Naive B cell (primary cell): ENCODE data around the gene SEC31B. TPM values are rescaled to one million over a fixed set of nuclear protein-coding genes. Genes with fewer than 3 reads are reported as not detected.

Source experiments
- ATAC-seq, 2 donors: fragments of 150-1000 bp; cut with Tn5 transposase; 2 replicates each; pipeline ENCODE4 v1.10.0; 2021; ENCODE audit warnings: low read depth in 2 of 2, mild to moderate bottlenecking in 2 of 2, moderate library complexity in 2 of 2
- DNase-seq: peaks from one replicate; pipeline ENCODE4 v3.0.0; 2022
- H3K27ac Mint-ChIP-seq, 6 donors: one replicate each; pipeline ENCODE4 v1.8.0; 2020 to 2022; ENCODE audit warnings: mild to moderate bottlenecking in 6 of 6, mixed read lengths in 6 of 6, moderate library complexity in 5 of 6, inconsistent platforms in 2 of 6
- H3K27me3 Mint-ChIP-seq, 3 donors: one replicate each; pipeline ENCODE4 v1.8.0; 2021 to 2022; ENCODE audit warnings: mixed read lengths in 3 of 3, mild to moderate bottlenecking in 1 of 3
- H3K36me3 Mint-ChIP-seq, 2 donors: one replicate each; pipeline ENCODE4 v1.8.0; 2020 to 2022; ENCODE audit warnings: mixed read lengths in 2 of 2, inconsistent platforms in 1 of 2, mild to moderate bottlenecking in 1 of 2
- H3K4me1 Mint-ChIP-seq, 3 donors: one replicate each; pipeline ENCODE4 v1.8.0; 2020 to 2022; ENCODE audit warnings: mixed read lengths in 3 of 3, inconsistent platforms in 1 of 3, mild to moderate bottlenecking in 1 of 3, moderate library complexity in 1 of 3
- H3K4me3 Mint-ChIP-seq, 8 donors: one replicate each; pipeline ENCODE4 v1.8.0; 2020 to 2022; ENCODE audit warnings: mild to moderate bottlenecking in 8 of 8, mixed read lengths in 8 of 8, moderate library complexity in 8 of 8, inconsistent platforms in 2 of 8
- H3K9me3 Mint-ChIP-seq, 7 donors: one replicate each; pipeline ENCODE4 v1.8.0; 2020 to 2022; ENCODE audit warnings: mixed read lengths in 7 of 7, mild to moderate bottlenecking in 5 of 7, inconsistent platforms in 2 of 7, moderate library complexity in 1 of 7
- polyA plus RNA-seq, 6 donors: library from polyadenylated mRNA; unstranded; fragments of 300-500 nt; fragmentation: Illumina TruSeq; gene quantifications; one replicate each; pipeline ENCODE4 v1.2.3, GENCODE V29; 2021; ENCODE audit warnings: low read depth in 6 of 6

SEC31B gene
- polyA plus RNA-seq, 6 donors from 2014 or later = 0.55 to 1.6 (median 0.83) TPM; not detected in 1

- ATAC-seq = no peak
- Mint-ChIP-seq H3K4me1 (peaks cover 10 to 19% (median 14%) of the 10 kb centered on the region in 3 donors), H3K9me3 (peaks cover 0 to 4% (median 0%) of the 10 kb centered on the region in 7 donors), H3K4me3 (peak overlapping the region; percentile 21 to 91 (median 90)), H3K36me3 (peaks cover 7 to 9% of the 10 kb centered on the region in 2 donors), H3K27ac (peak overlapping the region in 1 of 6 donors; percentile 26), H3K27me3 (peaks cover 20 to 48% (median 36%) of the 10 kb centered on the region in 3 donors)
- no peak for DNase-seq
These were observed 36.9 kb downstream of the SEC31B start for GRCh38 chr10:100482834-100483185.

- H3K27me3 Mint-ChIP-seq = peaks cover 20 to 48% (median 36%) of the 10 kb centered on the region in 3 donors
These were observed 37.4 kb downstream of the SEC31B start for GRCh38 chr10:100482181-100482833.

GRCh38 chr10:100481462-100482081 is 38.1 kb downstream of the SEC31B start:
- H3K4me1 Mint-ChIP-seq = peaks cover 10 to 19% (median 14%) of the 10 kb centered on the region in 3 donors
- peak overlapping the region; percentile 21 to 91 (median 90) for H3K4me3 Mint-ChIP-seq
- peaks cover 0 to 4% (median 0%) of the 10 kb centered on the region in 7 donors for H3K9me3 Mint-ChIP-seq
- peak; percentile 97 to 98 for ATAC-seq
- peaks cover under 1 to 7% of the 10 kb centered on the region in 2 donors for H3K36me3 Mint-ChIP-seq
- peak overlapping the region in 3 of 6 donors; percentile 0 to 86 (median 13) for H3K27ac Mint-ChIP-seq
- H3K27me3 Mint-ChIP-seq = peaks cover 20 to 48% (median 36%) of the 10 kb centered on the region in 3 donors
- peak; percentile 92 for DNase-seq

More at GRCh38 chr10:100482181-100482833, 37.4 kb downstream of the SEC31B start:
- peak overlapping the region; percentile 21 to 91 (median 90) for H3K4me3 Mint-ChIP-seq
- H3K36me3 Mint-ChIP-seq = peaks cover 7 to 8% of the 10 kb centered on the region in 2 donors
- peak; percentile 35 to 41 for ATAC-seq
- DNase-seq = peak; percentile 43
- H3K27ac Mint-ChIP-seq = peak overlapping the region in 1 of 6 donors; percentile 29
- H3K9me3 Mint-ChIP-seq = peaks cover 0 to 4% (median 0%) of the 10 kb centered on the region in 7 donors
- H3K4me1 Mint-ChIP-seq = peaks cover 10 to 19% (median 14%) of the 10 kb centered on the region in 3 donors

- ATAC-seq (no peak), DNase-seq (no peak)
- Mint-ChIP-seq H3K9me3 (peaks cover 0 to 4% (median 0%) of the 10 kb centered on the region in 7 donors), H3K36me3 (peaks cover 0 to 7% of the 10 kb centered on the region in 2 donors), H3K4me1 (peaks cover 10 to 19% (median 14%) of the 10 kb centered on the region in 3 donors), H3K27ac (peak overlapping the region in 1 of 6 donors; percentile 41), H3K4me3 (peak overlapping the region in 1 of 8 donors; percentile 27), H3K27me3 (peaks cover 24 to 48% (median 36%) of the 10 kb centered on the region in 3 donors)
These were observed 39.7 kb downstream of the SEC31B start for GRCh38 chr10:100480002-100480401.

DNA sequence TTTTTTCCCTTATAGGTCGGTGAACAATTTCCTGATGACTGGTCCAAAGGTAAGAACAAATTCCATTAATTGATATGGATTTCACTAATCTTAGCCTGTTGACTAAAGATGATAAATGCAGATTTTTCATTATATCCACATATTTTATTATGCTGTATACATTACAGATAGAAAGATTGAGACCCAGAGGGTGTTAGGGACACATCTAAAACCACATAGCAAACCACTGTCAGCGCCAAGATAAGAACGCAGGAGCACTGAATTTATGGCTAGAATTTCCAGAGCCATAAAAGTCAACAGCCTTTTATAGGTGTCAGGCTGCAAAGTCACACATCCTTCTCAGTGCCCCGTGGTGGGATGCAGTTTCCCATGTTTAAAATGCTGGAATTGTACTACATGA is 40.6 kb downstream of the SEC31B start:
- Mint-ChIP-seq H3K27ac (no peak overlapping the region), H3K4me3 (no peak overlapping the region), H3K36me3 (peaks cover 0 to 7% of the 10 kb centered on the region in 2 donors), H3K4me1 (peaks cover 10 to 19% (median 14%) of the 10 kb centered on the region in 3 donors), H3K27me3 (peaks cover 29 to 48% (median 42%) of the 10 kb centered on the region in 3 donors), H3K9me3 (peaks cover 0 to 4% (median 0%) of the 10 kb centered on the region in 7 donors)
- ATAC-seq (no peak), DNase-seq (no peak)

GRCh38 chr10:100477970-100478369 is 41.7 kb downstream of the SEC31B start:
- Mint-ChIP-seq H3K4me1 (peaks cover 6 to 14% (median 11%) of the 10 kb centered on the region in 3 donors), H3K27ac (no peak overlapping the region), H3K27me3 (peaks cover 36 to 46% (median 41%) of the 10 kb centered on the region in 3 donors), H3K36me3 (peaks cover 0 to 7% of the 10 kb centered on the region in 2 donors), H3K4me3 (no peak overlapping the region), H3K9me3 (peaks cover 0 to 4% (median 0%) of the 10 kb centered on the region in 7 donors)
- ATAC-seq (no peak), DNase-seq (no peak)

DNA sequence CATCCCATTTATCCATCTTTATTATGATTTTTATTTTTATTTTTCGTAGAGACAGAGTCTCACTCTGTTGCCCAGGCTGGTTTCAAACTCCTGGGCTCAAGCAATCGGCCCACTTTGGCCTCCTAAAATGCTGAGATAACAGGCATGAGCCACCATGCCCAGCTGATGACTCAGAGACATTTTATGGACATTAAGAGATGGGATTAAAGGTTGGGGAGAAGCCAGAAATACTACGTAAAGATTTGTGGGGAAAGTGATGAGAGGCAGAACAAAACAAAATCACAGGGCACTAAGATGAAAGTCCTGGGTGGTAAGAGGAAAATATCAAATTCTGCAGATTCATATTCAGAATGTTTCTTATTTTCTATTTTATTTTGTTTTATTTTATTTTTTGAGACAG is 49.3 kb downstream of the SEC31B start:
- H3K27me3 Mint-ChIP-seq = peaks cover 26 to 44% (median 38%) of the 10 kb centered on the region in 3 donors
- no peaks in the 10 kb centered on the region for H3K9me3 Mint-ChIP-seq
- no peaks in the 10 kb centered on the region for H3K36me3 Mint-ChIP-seq
- ATAC-seq (no peak), DNase-seq (no peak)
- H3K4me1 Mint-ChIP-seq = no peaks in the 10 kb centered on the region
- H3K4me3 Mint-ChIP-seq = no peak overlapping the region
- no peak overlapping the region for H3K27ac Mint-ChIP-seq

GRCh38 chr10:100469756-100470155 is 49.9 kb downstream of the SEC31B start:
- no peak overlapping the region for H3K4me3 Mint-ChIP-seq
- no peaks in the 10 kb centered on the region for H3K9me3 Mint-ChIP-seq
- H3K4me1 Mint-ChIP-seq = no peaks in the 10 kb centered on the region
- H3K27me3 Mint-ChIP-seq = peaks cover 25 to 47% (median 41%) of the 10 kb centered on the region in 3 donors
- no peaks in the 10 kb centered on the region for H3K36me3 Mint-ChIP-seq
- H3K27ac Mint-ChIP-seq = no peak overlapping the region
- ATAC-seq (no peak), DNase-seq (no peak)

GRCh38 chr10:100468978-100469377 is 50.7 kb downstream of the SEC31B start:
- no peaks in the 10 kb centered on the region for H3K4me1 Mint-ChIP-seq
- no peak overlapping the region for H3K4me3 Mint-ChIP-seq
- no peaks in the 10 kb centered on the region for H3K36me3 Mint-ChIP-seq
- no peak for DNase-seq
- ATAC-seq = no peak
- H3K27ac Mint-ChIP-seq = no peak overlapping the region
- peaks cover 20 to 41% (median 40%) of the 10 kb centered on the region in 3 donors for H3K27me3 Mint-ChIP-seq
- no peaks in the 10 kb centered on the region for H3K9me3 Mint-ChIP-seq

- no peak for DNase-seq
- Mint-ChIP-seq H3K27me3 (peaks cover 14 to 41% (median 35%) of the 10 kb centered on the region in 3 donors), H3K4me3 (no peak overlapping the region), H3K27ac (no peak overlapping the region), H3K9me3 (no peaks in the 10 kb centered on the region), H3K36me3 (no peaks in the 10 kb centered on the region), H3K4me1 (no peaks in the 10 kb centered on the region)
- ATAC-seq = no peak
These were observed 51.3 kb downstream of the SEC31B start for GRCh38 chr10:100468322-100468721.

- ATAC-seq (no peak), DNase-seq (no peak)
- Mint-ChIP-seq H3K27me3 (peaks cover 17 to 40% (median 23%) of the 10 kb centered on the region in 3 donors), H3K27ac (no peak within 1 kb of the TSS), H3K4me3 (no peak within 1 kb of the TSS), H3K9me3 (peaks cover 0 to 4% (median 0%) of the 10 kb centered on the region in 7 donors), H3K4me1 (no peaks in the 10 kb centered on the region), H3K36me3 (no peaks in the 10 kb centered on the region)
These were observed 57.0 kb downstream of the SEC31B start, which contains the start of gene WNT8B for GRCh38 chr10:100462709-100463108. Gene WNT8B, plus strand, starts transcription at chr10:100463009. Its CDS starts 160 bp downstream, at chr10:100463169.

- peaks cover 0 to 2% (median 0%) of the 10 kb centered on the region in 3 donors for H3K4me1 Mint-ChIP-seq
- H3K36me3 Mint-ChIP-seq = no peaks in the 10 kb centered on the region
- H3K27me3 Mint-ChIP-seq = peaks cover 10 to 31% (median 29%) of the 10 kb centered on the region in 3 donors
- DNase-seq (no peak), ATAC-seq (no peak)
- H3K27ac Mint-ChIP-seq = no peak overlapping the region
- H3K9me3 Mint-ChIP-seq = peaks cover 0 to 13% (median 8%) of the 10 kb centered on the region in 7 donors
- no peak overlapping the region for H3K4me3 Mint-ChIP-seq
These were observed 70.7 kb downstream of the SEC31B start for GRCh38 chr10:100448951-100449350.

DNA sequence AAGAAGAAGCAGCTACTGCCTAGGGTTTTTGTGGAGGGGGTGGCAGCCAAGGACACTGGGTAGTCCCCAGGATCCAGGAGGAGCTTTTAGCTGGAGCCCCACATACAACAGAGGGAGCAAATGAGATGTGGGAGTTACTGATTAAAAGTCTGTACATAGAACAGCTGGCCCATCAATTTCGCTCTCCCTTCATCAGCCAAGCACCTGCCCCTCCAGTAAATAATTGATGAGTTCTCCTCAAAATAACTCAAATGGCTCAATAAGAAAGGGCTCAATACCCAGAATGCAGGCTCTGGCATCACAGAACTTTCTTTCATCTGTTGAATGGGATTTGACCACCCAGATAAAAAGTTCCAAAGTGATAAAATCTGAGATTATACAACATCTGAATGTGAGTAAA is 72.0 kb downstream of the SEC31B start:
- DNase-seq (no peak), ATAC-seq (no peak)
- H3K27me3 Mint-ChIP-seq = peaks cover 16 to 33% (median 28%) of the 10 kb centered on the region in 3 donors
- H3K4me1 Mint-ChIP-seq = peaks cover 0 to 2% (median 0%) of the 10 kb centered on the region in 3 donors
- no peaks in the 10 kb centered on the region for H3K36me3 Mint-ChIP-seq
- H3K9me3 Mint-ChIP-seq = peaks cover 0 to 13% (median 8%) of the 10 kb centered on the region in 7 donors
- no peak overlapping the region for H3K4me3 Mint-ChIP-seq
- no peak overlapping the region for H3K27ac Mint-ChIP-seq
